HepG2 (cell line): Measurements from ENCODE around the gene OR1N2. TPM values are rescaled to one million over a fixed set of nuclear protein-coding genes. Genes with fewer than 3 reads are reported as not detected.

ENCODE experiments used
- ATAC-seq: fragments of 200-7000 bp; cut with Tn5 transposase; 3 replicates; pipeline ENCODE4 v1.9.1; 2020; ENCODE audit warnings: mild to moderate bottlenecking, moderate library complexity
- BruUV-seq: library from RNA; stranded (reverse); fragments of 400-500 nt; replicated peaks from 2 replicates; lab custom pipeline; 2021; lab: Mats Ljungman, UMichigan
- CTCF ChIA-PET: fragments of 300-600 bp; formaldehyde crosslinking; extraction: SDS; loops from one replicate; lab custom pipeline; 2021; ENCODE audit warnings: low total read pairs, inconsistent platforms, low intra/inter-chr PET ratio; lab: Yijun Ruan, JAX
- POLR2A ChIA-PET: fragments of 350-600 bp; sonication (Branson Sonifier 250); formaldehyde crosslinking; loops from one replicate; lab custom pipeline; 2020; ENCODE audit warnings: antibody characterized with exemption, inconsistent platforms; lab: Yijun Ruan, JAX
- DNase-seq: peaks from one replicate; pipeline ENCODE4 v3.0.0-alpha.2; 2015; ENCODE audit warnings: low spot score
- FAIRE-seq: peaks from 3 replicates; lab custom pipeline; 2011; peaks lifted over from hg19 to GRCh38; lab: Jason Lieb, UNC
- H2AFZ ChIP-seq: one replicate; pipeline ENCODE4 v1.6.1; 2011; ENCODE audit warnings: low read length, inconsistent platforms
- H3K27ac ChIP-seq: fragments of 300-600 bp; 3 replicates; pipeline ENCODE4 v1.8.0; 2011; ENCODE audit warnings: mixed run types, mild to moderate bottlenecking, mixed read lengths, low read length, inconsistent platforms; ENCODE audit not compliant: insufficient read depth; ENCODE audit errors: extremely low read length
- H3K27me3 ChIP-seq, 2 experiments: fragments of 200-600 bp in 1 of 2; 2 replicates in 1 of 2; 3 replicates in 1 of 2; pipeline versions ENCODE4 v1.6.0 to v1.8.0; 2011; ENCODE audit warnings: low read length in 2 of 2, mild to moderate bottlenecking in 2 of 2, moderate library complexity in 2 of 2, inconsistent platforms in 1 of 2; ENCODE audit not compliant: insufficient read depth in 2 of 2, control insufficient read depth in 1 of 2
- H3K36me3 ChIP-seq, 2 experiments: fragments of 200-600 bp in 1 of 2; replicated peaks in 1 of 2; 2 replicates in 1 of 2; 3 replicates in 1 of 2; pipeline versions ENCODE4 v1.5.1 to v1.8.0; 2011; ENCODE audit warnings: low read length in 2 of 2, inconsistent platforms in 1 of 2; ENCODE audit not compliant: insufficient read depth in 2 of 2, control insufficient read depth in 1 of 2
- H3K4me1 ChIP-seq: 2 replicates; pipeline ENCODE4 v1.5.1; 2012; ENCODE audit warnings: low read length, inconsistent platforms; ENCODE audit not compliant: insufficient read depth
- H3K4me2 ChIP-seq: 2 replicates; pipeline ENCODE4 v1.6.0; 2011; ENCODE audit warnings: low read depth, low read length, inconsistent platforms
- H3K4me3 ChIP-seq, 3 experiments: fragments of 200-600 bp in 1 of 3; sonication (generic), shearing (Covaris generic) in 1 of 3; replicated peaks in 1 of 3; 2 replicates each; pipeline ENCODE4 v1.5.1; 2011 to 2016; ENCODE audit warnings: low read length in 3 of 3, inconsistent platforms in 2 of 3, low read depth in 2 of 3, mild to moderate bottlenecking in 2 of 3, control low read depth in 1 of 3, mixed read lengths in 1 of 3; ENCODE audit not compliant: insufficient read depth in 1 of 3
- H3K79me2 ChIP-seq: one replicate; pipeline ENCODE4 v1.6.1; 2011; ENCODE audit warnings: low read length, inconsistent platforms; ENCODE audit not compliant: insufficient read depth
- H3K9ac ChIP-seq: 2 replicates; pipeline ENCODE4 v1.6.0; 2011; ENCODE audit warnings: mild to moderate bottlenecking, low read depth, low read length, inconsistent platforms; ENCODE audit not compliant: insufficient read depth
- H3K9me3 ChIP-seq: 2 replicates; pipeline ENCODE4 v1.5.1; 2012; ENCODE audit warnings: mild to moderate bottlenecking, low read length
- H4K20me1 ChIP-seq: 2 replicates; pipeline ENCODE4 v1.6.0; 2011; ENCODE audit warnings: inconsistent platforms, mild to moderate bottlenecking, low read length, moderate library complexity; ENCODE audit not compliant: insufficient read depth
- CEBPZ ChIP-seq: IDR thresholded peaks from 2 replicates; pipeline ENCODE4 v1.6.1; 2012; ENCODE audit warnings: low read length, improper control_type of control experiment
- ZNF20 ChIP-seq: sonication (generic); formaldehyde crosslinking; IDR thresholded peaks from 2 replicates; pipeline ENCODE4 v1.4.0; 2020; ENCODE audit warnings: mild to moderate bottlenecking, moderate library complexity, missing genetic modification reagents
- WGBS: methylation state at CpG from one replicate; pipeline ENCODE4 v1.1.6; 2017; ENCODE audit warnings: low lambda C conversion rate; 5-methylcytosine and 5-hydroxymethylcytosine counted together
- in situ Hi-C: cut with HindIII; loops from 2 replicates; pipeline ENCODE4 v1.10.0; 2017; ENCODE audit warnings: low pct_unique_long_range_greater_than_20kb; ENCODE audit not compliant: extremely low pct_ligation_motif_present
- intact Hi-C: fragments of 100-400 bp; cut with micrococcal nuclease; formaldehyde crosslinking; loops from one replicate; pipeline ENCODE4 v1.10.0; 2022; ENCODE audit not compliant: unreplicated experiment
- polyA plus RNA-seq, 8 experiments: library from polyadenylated mRNA; depleted of rRNA in 3 of 8; stranded (reverse) in 7 of 8; unstranded in 1 of 8; fragments of >200 nt; fragmentation: Illumina TruSeq in 4 of 8; extraction: Trizol in 4 of 8; gene quantifications; 2 replicates each; pipeline versions ENCODE4 v1.2.1 to v1.2.3, GENCODE V29; 2011 to 2016; ENCODE audit warnings: low read depth in 4 of 8, missing spikeins in 1 of 8, mixed read lengths in 1 of 8; ENCODE audit not compliant: insufficient read depth in 1 of 8
- total RNA-seq, 5 experiments: library from RNA; depleted of rRNA; stranded (reverse); fragments of >200 nt; fragmentation: Illumina TruSeq; extraction: Trizol; gene quantifications; 2 replicates each; pipeline ENCODE4 v1.2.3, GENCODE V29; 2016; ENCODE audit warnings: low read depth in 1 of 5
- TF ChIP-seq, protein P1 (sequence below): IDR thresholded peaks from 2 replicates; pipeline ENCODE4 v1.6.1; 2016; ENCODE audit warnings: mild to moderate bottlenecking

Gene OR1N2
- total and polyA plus RNA-seq, 2 of the 13 experiments (the other 11 are each of a cell fraction or from before 2014, with no cell fraction given) = not detected

GRCh38 chr9:122561446-122561845, 8.5 kb downstream of the OR1N2 start:
- Histone ChIP-seq H3K4me2 (no peak overlapping the region), H3K27me3 (no peaks in the 10 kb centered on the region), H3K9me3 (no peaks in the 10 kb centered on the region), H3K4me3 (no peak overlapping the region), H2AFZ (no peak overlapping the region), H3K9ac (no peak overlapping the region), H3K4me1 (no peaks in the 10 kb centered on the region), H4K20me1 (no peaks in the 10 kb centered on the region), H3K79me2 (no peaks in the 10 kb centered on the region), H3K36me3 (no peaks in the 10 kb centered on the region), H3K27ac (no peak overlapping the region)
- TF ChIP-seq, protein P1, sequence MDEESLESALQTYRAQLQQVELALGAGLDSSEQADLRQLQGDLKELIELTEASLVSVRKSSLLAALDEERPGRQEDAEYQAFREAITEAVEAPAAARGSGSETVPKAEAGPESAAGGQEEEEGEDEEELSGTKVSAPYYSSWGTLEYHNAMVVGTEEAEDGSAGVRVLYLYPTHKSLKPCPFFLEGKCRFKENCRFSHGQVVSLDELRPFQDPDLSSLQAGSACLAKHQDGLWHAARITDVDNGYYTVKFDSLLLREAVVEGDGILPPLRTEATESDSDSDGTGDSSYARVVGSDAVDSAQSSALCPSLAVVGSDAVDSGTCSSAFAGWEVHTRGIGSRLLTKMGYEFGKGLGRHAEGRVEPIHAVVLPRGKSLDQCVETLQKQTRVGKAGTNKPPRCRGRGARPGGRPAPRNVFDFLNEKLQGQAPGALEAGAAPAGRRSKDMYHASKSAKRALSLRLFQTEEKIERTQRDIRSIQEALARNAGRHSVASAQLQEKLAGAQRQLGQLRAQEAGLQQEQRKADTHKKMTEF (CRISPR knock-in tag) = no peak
- TF ChIP-seq CEBPZ (no peak), ZNF20 (CRISPR knock-in tag) (no peak)
- ATAC-seq (no peak), DNase-seq (no peak), FAIRE-seq (no peak)
- WGBS = 39% methylated on average over 4 of the region's 4 CpGs
- intact Hi-C loops = no loop called here
- CTCF ChIA-PET = no interaction called here
- no TSS peak for BruUV-seq
- POLR2A ChIA-PET = no interaction called here
- in situ Hi-C loops = no loop called here
